ENCODE data around the gene LRTM2. TPM values are rescaled to one million over a fixed set of nuclear protein-coding genes. Genes with fewer than 3 reads are reported as not detected.
A peak's percentile ranks its signal among the peaks of the same experiment; 100 is the strongest.

Gene LRTM2
- polyA plus RNA-seq (2012; ENCODE audit: low read depth, missing spikeins) = not detected

DNA sequence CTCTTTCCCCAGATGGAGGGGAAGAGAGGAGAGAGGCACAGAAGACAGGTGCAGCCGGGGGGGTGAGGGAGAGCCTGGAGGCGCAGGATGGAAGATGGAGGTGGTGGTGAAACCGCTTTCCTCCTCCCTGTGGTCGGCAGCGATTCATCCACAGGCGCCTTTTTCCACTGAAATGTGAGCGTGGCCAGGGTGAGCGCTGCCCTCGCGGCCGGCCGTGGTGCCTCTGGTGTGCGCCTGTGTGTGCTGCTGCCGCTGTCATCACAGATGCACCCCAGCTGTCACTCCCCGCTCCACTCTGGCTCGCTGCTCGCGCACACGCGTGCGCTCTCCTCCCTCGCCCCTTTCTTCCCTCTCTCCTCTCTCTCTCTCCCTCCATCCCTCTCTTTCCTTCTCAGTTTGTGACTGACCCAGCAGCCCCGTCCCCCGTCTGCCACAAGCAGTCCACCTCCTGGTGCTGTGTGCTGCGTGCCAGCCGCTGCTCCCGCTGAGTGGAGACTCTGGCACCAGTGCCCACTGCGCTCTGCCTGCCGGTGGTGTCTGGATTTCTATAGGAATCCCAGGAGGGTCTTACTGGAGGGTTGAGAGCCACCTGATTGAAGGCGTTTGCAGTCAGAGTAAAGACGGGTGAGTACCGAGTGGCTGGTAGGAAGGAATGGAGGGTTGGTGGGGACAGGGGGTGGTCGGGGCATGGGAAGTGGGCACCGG lies at the start of gene LRTM2:
LRTM2 (plus strand) TSS at position 375 of the 705 bp plus-strand sequence. CDS start 7,584 bp downstream, outside the sequence.
- no peak for DNase-seq (ENCODE audit: insufficient read length, low spot score)
- TF ChIP-seq POLR2AphosphoS5 (IDR thresholded peaks at IDR 0.05; ENCODE audit: low read depth, low read length) (no peak), SPI1 (IDR thresholded peaks at IDR 0.05; ENCODE audit: low read depth, low read length) (no peak), POLR2A (IDR thresholded peaks at IDR 0.05; ENCODE audit: low read depth, low read length) (no peak)
- FAIRE-seq = no peak

DNA sequence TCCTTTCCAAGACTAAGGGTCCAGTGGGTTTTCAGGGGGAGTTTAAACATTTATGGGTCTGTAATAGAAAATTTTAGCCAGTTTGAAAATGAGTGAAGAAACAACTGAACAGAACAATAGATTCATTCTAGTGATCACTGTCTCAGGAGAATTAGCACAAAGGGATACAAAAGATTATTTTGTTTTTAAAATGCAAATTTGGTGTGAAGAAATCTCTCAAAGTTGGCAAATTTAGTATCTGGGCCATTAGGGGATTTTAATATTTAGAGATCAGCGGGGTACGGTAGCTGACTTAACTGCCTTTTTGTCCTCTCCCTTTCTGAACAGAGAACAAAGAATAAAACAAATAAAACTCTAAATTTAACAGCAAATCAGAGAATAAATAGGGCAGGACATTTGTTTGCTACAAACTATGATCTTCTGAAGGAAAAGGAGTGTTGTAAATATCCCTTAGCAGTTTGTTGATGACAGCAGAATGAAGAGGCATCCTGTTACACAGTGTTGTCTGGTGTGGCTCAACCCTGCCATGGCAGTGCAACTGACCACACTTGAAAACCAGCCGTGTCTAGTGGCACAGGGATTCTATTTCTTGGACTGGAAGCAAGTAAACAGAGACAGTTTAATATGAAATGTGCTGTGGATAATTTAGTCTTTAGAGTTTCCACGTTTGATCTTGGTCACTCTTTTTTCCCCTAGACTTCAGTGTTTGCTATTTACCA lies 46.3 kb upstream of the LRTM2 start:
- TF ChIP-seq TAF1 (IDR thresholded peaks at IDR 0.05; ENCODE audit: low read depth, low read length) (no peak), POU2F2 (IDR thresholded peaks at IDR 0.05; ENCODE audit: low read depth, low read length) (no peak), SPI1 (IDR thresholded peaks at IDR 0.05; ENCODE audit: low read depth, low read length) (no peak), PAX5 (IDR thresholded peaks at IDR 0.05; ENCODE audit: insufficient read depth, low read length, severe bottlenecking) (no peak), POLR2AphosphoS5 (IDR thresholded peaks at IDR 0.05; ENCODE audit: low read depth, low read length) (no peak), POLR2A (IDR thresholded peaks at IDR 0.05; ENCODE audit: low read depth, low read length) (no peak)
- peak; percentile 58 for FAIRE-seq
- DNase-seq (ENCODE audit: insufficient read length, low spot score) = no peak

DNA sequence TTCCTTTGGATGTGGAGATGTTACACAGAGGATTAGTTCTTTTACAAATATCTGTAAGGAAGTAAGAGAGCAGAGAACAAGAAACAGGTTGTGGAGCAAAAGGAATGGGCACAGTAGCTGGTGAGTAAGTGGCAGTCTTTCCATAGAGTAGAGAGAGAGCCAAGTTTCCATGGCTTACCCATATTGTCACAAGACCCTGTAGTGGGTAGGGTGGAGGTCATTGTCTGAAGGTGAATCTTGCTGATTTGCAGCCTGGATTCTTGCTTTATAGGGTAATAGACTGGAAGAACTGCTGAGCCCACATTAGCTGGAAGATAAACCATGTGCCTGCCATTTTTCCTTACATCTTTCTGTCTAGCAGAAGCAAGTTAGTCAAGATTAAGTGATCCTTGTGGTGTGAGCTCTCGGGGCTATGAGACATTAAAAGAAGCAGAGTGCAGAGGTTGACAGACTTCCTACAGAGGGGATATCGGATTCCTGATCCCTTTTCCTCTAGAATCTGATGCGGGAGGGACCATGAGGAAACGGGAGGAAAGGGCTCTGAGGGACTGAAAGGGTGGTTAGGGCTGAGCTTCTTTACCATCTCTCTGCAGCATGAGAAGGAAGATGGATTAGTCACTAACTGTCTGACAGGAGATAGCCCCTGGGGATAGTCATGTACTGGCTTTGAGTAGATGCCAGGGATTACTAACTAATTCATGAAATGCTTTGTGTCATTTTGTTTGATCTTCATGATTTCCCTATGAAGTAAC lies 44.0 kb upstream of the LRTM2 start:
- FAIRE-seq = peak; percentile 67
- no peak for TF ChIP-seq TAF1 (IDR thresholded peaks at IDR 0.05; ENCODE audit: low read depth, low read length)
- no peak for TF ChIP-seq POLR2A (IDR thresholded peaks at IDR 0.05; ENCODE audit: low read depth, low read length)
- no peak for TF ChIP-seq POU2F2 (IDR thresholded peaks at IDR 0.05; ENCODE audit: low read depth, low read length)
- DNase-seq (ENCODE audit: insufficient read length, low spot score) = no peak

DNA sequence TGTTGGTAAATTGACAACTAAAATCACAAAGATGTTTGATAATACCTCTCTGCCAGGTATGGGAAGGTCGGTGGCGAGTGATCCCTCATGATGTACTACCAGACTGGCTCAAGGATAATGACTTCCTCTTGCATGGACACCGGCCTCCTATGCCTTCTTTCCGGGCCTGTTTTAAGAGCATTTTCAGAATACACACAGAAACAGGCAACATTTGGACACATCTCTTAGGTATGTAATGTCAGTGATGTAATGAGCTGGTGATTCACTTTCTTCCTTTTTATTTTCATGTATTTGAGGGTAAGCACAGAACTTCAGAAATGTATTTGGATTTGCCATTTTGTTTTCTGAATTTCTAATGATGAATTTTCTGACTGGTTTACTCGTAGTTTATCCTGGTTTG lies 42.6 kb upstream of the LRTM2 start:
- DNase-seq (ENCODE audit: insufficient read length, low spot score) = no peak
- TF ChIP-seq SPI1 (IDR thresholded peaks at IDR 0.05; ENCODE audit: low read depth, low read length) = no peak
- FAIRE-seq = peak; percentile 13

DNA sequence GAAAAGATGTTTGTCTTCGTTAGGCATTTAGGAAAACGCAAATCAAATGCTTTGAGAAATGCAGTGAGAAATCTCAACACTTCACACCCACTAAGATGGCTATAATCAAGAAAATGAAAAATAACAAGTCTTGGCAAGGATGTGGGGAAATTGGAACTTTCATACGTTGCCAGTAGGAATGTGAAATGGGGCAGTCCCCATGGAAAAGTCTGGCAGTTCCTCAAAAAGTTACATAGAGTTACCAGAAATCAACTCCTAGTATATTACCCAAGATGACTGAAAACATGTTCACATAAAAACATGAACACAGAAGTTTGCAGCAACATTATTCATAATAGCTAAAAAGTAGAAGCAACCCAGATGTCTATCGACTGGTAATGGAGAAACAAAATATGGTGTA lies 41.5 kb upstream of the LRTM2 start:
- TF ChIP-seq POLR2A (IDR thresholded peaks at IDR 0.05; ENCODE audit: low read depth, low read length) = no peak
- TF ChIP-seq SPI1 (IDR thresholded peaks at IDR 0.05; ENCODE audit: low read depth, low read length) = no peak
- no peak for TF ChIP-seq TAF1 (IDR thresholded peaks at IDR 0.05; ENCODE audit: low read depth, low read length)
- TF ChIP-seq POU2F2 (IDR thresholded peaks at IDR 0.05; ENCODE audit: low read depth, low read length) = no peak
- no peak for TF ChIP-seq POLR2AphosphoS5 (IDR thresholded peaks at IDR 0.05; ENCODE audit: low read depth, low read length)
- no peak for TF ChIP-seq PAX5 (IDR thresholded peaks at IDR 0.05; ENCODE audit: insufficient read depth, low read length, severe bottlenecking)
- DNase-seq (ENCODE audit: insufficient read length, low spot score) (no peak), FAIRE-seq (no peak)

DNA sequence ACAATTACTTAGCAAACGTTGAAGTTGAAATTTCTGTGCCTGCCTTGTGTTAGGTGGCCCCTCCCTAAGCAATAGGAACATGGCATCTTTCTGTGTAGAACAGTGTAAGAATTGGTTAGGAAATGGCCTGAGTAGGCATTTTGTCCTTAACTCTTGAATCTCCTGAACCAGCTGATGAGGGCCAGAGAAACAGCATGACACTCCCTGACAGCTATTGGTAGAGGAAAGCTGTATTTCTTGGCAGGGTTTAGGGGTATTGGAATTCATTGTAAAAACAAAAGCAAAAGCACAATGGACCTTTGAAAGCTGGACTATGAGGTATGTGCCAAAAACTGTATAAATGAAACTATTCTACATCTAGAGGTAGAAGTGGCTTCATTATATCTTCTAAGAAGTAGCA lies 40.6 kb upstream of the LRTM2 start:
- TF ChIP-seq POLR2A (IDR thresholded peaks at IDR 0.05; ENCODE audit: low read depth, low read length) = no peak
- TF ChIP-seq SPI1 (IDR thresholded peaks at IDR 0.05; ENCODE audit: low read depth, low read length) = no peak
- no peak for DNase-seq (ENCODE audit: insufficient read length, low spot score)
- FAIRE-seq = no peak

DNA sequence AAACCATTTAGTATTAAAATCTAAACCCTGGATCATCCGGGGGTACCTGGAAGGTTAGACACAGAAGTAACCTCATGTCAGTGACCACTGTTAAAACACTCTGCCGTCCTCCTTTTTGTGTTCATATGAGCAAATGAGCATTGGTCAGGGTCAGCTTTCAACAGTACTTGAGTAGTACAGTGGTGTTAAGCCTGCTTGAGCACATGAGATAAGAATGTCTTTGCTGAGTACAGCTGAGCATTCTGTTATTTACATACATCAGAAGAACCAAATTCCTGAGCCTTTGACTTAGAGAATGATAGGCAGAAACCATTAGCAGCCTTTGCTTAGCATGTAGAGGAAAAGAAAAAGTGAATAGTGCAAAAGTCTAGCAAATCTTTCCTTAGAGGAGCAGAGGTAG lies 38.6 kb upstream of the LRTM2 start:
- DNase-seq (ENCODE audit: insufficient read length, low spot score) = no peak
- no peak for TF ChIP-seq POU2F2 (IDR thresholded peaks at IDR 0.05; ENCODE audit: low read depth, low read length)
- TF ChIP-seq POLR2A (IDR thresholded peaks at IDR 0.05; ENCODE audit: low read depth, low read length) = no peak
- no peak for TF ChIP-seq TAF1 (IDR thresholded peaks at IDR 0.05; ENCODE audit: low read depth, low read length)
- no peak for TF ChIP-seq PAX5 (IDR thresholded peaks at IDR 0.05; ENCODE audit: insufficient read depth, low read length, severe bottlenecking)
- TF ChIP-seq POLR2AphosphoS5 (IDR thresholded peaks at IDR 0.05; ENCODE audit: low read depth, low read length) = no peak
- TF ChIP-seq SPI1 (IDR thresholded peaks at IDR 0.05; ENCODE audit: low read depth, low read length) = no peak
- FAIRE-seq = peak; percentile 51

DNA sequence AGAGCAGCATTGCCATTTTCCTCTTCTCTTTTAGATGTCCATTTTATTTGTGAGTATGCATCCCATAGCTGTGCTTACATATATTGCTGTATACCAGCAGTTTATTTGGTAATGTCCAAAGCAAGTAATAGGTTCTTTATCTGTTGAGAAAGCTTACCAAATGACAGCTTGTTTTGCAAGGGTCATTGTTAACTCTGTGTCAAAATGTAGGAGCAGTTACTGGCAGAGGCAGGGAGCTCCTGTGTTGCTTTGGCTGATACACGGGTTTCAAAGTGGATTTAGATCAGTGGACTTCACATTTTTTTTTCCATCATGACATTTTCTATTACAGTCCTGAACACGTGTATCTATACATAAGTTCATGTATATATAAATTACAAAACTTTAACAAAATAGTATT lies 38.1 kb upstream of the LRTM2 start:
- TF ChIP-seq TAF1 (IDR thresholded peaks at IDR 0.05; ENCODE audit: low read depth, low read length) (no peak), SPI1 (IDR thresholded peaks at IDR 0.05; ENCODE audit: low read depth, low read length) (no peak), POLR2AphosphoS5 (IDR thresholded peaks at IDR 0.05; ENCODE audit: low read depth, low read length) (no peak), PAX5 (IDR thresholded peaks at IDR 0.05; ENCODE audit: insufficient read depth, low read length, severe bottlenecking) (no peak), POLR2A (IDR thresholded peaks at IDR 0.05; ENCODE audit: low read depth, low read length) (no peak), POU2F2 (IDR thresholded peaks at IDR 0.05; ENCODE audit: low read depth, low read length) (no peak)
- FAIRE-seq (no peak), DNase-seq (ENCODE audit: insufficient read length, low spot score) (no peak)

DNA sequence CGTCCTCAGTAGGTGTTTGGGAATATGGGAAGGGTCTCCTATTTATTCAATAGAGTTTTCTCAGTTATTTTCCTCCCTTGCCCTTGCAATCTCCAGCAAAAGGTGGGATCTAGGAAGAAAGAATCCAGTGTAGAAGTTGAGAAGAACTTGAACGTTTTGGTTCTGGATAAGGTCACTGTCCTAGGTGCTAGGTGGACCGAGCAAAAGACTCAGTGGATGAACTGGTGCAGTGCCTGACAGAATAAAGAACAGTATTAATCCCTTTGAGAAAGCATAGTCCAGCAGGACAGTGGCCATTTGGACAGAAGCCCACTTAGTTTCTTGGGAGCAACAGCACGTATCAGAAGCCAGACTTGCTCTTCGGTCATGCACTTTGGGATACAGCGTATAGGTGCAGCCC lies 32.7 kb upstream of the LRTM2 start:
- no peak for DNase-seq (ENCODE audit: insufficient read length, low spot score)
- no peak for TF ChIP-seq TAF1 (IDR thresholded peaks at IDR 0.05; ENCODE audit: low read depth, low read length)
- TF ChIP-seq PAX5 (IDR thresholded peaks at IDR 0.05; ENCODE audit: insufficient read depth, low read length, severe bottlenecking) = no peak
- no peak for TF ChIP-seq POU2F2 (IDR thresholded peaks at IDR 0.05; ENCODE audit: low read depth, low read length)
- no peak for TF ChIP-seq POLR2AphosphoS5 (IDR thresholded peaks at IDR 0.05; ENCODE audit: low read depth, low read length)
- TF ChIP-seq SPI1 (IDR thresholded peaks at IDR 0.05; ENCODE audit: low read depth, low read length) = no peak
- TF ChIP-seq POLR2A (IDR thresholded peaks at IDR 0.05; ENCODE audit: low read depth, low read length) = no peak
- no peak for FAIRE-seq

DNA sequence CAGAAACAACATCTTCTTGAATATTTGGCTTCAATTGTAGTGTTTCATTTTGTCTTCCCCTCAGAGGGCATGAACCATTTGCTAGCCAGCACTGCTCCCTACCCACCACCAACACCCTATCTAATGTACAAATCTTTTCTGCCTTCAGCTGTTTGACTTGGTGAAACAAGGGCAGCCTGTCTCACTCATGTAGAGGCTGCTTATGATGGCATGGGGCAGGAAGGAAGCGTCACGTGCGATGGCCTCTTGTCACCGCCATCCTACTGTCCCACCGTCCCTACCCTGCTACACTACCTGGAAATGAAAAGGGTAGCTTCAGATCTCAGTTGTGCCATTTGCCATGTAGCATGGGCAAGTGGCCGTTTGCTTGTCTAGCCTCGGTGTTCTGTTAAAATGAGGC lies 29.9 kb upstream of the LRTM2 start:
- DNase-seq (ENCODE audit: insufficient read length, low spot score) (no peak), FAIRE-seq (no peak)
- no peak for TF ChIP-seq TAF1 (IDR thresholded peaks at IDR 0.05; ENCODE audit: low read depth, low read length)
